Measurements from ENCODE around the gene BAK1. TPM values are rescaled to one million over a fixed set of nuclear protein-coding genes. Genes with fewer than 3 reads are reported as not detected.

BAK1 gene
- total and polyA plus RNA-seq, 2 of the 13 experiments (the other 11 are each of a cell fraction or from before 2014, with no cell fraction given): 15.0 to 23.8 TPM

DNA sequence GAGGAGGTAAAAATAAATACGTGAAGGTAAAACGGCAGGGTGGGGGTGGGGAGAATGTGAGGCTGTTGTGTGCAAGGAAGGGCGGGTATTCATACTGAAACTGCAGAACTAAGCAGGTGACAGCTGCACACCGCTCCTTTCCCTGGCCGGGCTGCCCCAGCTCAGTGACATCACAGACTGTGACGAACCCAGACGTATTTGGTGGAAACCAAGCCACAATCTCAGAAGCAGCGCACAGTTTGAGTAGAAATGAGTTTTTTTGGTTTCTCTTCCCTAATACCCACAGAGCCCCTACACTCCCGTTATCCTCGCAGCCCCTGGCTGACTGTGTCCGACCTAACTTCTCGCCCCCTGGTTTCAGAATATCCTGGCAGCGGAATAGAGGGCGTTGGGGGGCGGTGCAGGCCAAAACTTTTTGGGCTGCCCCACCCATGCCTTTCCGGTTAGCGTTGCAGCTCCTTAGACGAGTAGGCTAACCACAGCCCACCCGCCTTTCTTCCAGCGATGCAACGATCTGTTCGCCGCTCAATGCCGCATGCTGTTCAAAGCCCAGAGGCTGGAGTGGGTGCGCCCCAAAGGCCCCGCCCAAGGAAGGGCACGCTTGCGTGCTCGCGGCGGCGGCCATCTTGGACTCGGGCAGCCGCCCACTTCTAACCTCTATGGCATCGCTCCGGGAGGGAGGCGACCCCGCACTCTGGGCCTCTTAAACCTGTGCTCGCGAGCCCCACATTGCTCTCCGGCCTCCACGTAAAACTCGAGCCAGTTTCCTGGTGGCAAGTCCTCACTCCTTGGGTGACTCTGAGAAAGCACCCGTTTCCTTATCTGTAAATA, 9.1 kb downstream of the BAK1 start (continued):
- TF ChIP-seq RXRB (CRISPR knock-in tag; IDR thresholded peaks at IDR 0.05; ENCODE audit: borderline replicate concordance) (peak; percentile 68; the same call in 1 of the 2 replicates), TFDP2 (CRISPR knock-in tag; IDR thresholded peaks at IDR 0.05) (0 out of 2 replicates have a peak, but pooled peaks have one; percentile 25), ZNF281 (CRISPR knock-in tag; IDR thresholded peaks at IDR 0.05; ENCODE audit: borderline replicate concordance) (no peak), ZNF317 (CRISPR knock-in tag; IDR thresholded peaks at IDR 0.05) (peak; percentile 41; the same call in 1 of the 2 replicates), MAFK (conservative IDR thresholded peaks at IDR 0.05 in 1 of 2, IDR thresholded peaks at IDR 0.05 in 1 of 2; ENCODE audit: low read length in 2 of 2) (no peak), HOXA9 (CRISPR knock-in tag; IDR thresholded peaks at IDR 0.05; ENCODE audit: borderline replicate concordance) (no peak), ZNF724P (CRISPR knock-in tag; IDR thresholded peaks at IDR 0.05; ENCODE audit: borderline replicate concordance) (no peak; the same call in 1 of the 2 replicates), THAP9 (CRISPR knock-in tag; IDR thresholded peaks at IDR 0.05; ENCODE audit: borderline replicate concordance) (peak; percentile 76; the same call in 1 of the 2 replicates), ZFP82 (CRISPR knock-in tag; IDR thresholded peaks at IDR 0.05; ENCODE audit: borderline replicate concordance) (peak; percentile 54; the same call in 1 of the 2 replicates), GLMP (CRISPR knock-in tag; IDR thresholded peaks at IDR 0.05; ENCODE audit: borderline replicate concordance) (no peak), MED13 (CRISPR knock-in tag; IDR thresholded peaks at IDR 0.05) (no peak), PHF21A (CRISPR knock-in tag; IDR thresholded peaks at IDR 0.05) (no peak)
- TF ChIP-seq, protein P1, sequence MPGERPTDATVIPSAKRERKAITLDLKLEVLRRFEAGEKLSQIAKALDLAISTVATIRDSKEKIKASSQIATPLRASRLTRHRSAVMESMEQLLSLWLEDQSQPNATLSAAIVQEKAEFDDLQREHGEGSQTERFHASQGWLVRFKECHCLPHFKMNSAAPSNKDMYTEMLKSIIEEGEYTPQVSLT (CRISPR knock-in tag; IDR thresholded peaks at IDR 0.05; ENCODE audit: borderline replicate concordance, low read depth): no peak
- TF ChIP-seq, protein P2, sequence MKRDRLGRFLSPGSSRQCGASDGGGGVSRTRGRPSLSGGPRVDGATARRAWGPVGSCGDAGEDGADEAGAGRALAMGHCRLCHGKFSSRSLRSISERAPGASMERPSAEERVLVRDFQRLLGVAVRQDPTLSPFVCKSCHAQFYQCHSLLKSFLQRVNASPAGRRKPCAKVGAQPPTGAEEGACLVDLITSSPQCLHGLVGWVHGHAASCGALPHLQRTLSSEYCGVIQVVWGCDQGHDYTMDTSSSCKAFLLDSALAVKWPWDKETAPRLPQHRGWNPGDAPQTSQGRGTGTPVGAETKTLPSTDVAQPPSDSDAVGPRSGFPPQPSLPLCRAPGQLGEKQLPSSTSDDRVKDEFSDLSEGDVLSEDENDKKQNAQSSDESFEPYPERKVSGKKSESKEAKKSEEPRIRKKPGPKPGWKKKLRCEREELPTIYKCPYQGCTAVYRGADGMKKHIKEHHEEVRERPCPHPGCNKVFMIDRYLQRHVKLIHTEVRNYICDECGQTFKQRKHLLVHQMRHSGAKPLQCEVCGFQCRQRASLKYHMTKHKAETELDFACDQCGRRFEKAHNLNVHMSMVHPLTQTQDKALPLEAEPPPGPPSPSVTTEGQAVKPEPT (CRISPR knock-in tag; IDR thresholded peaks at IDR 0.05; ENCODE audit: low read depth): no peak

Data from HepG2 (cell line).